Tibial nerve (tissue), 4 donors: ENCODE measurements around the gene NTRK2. TPM values are rescaled to one million over a fixed set of nuclear protein-coding genes. Genes with fewer than 3 reads are reported as not detected.

Source experiments
- DNase-seq, 2 donors: peaks; one replicate each; pipeline ENCODE4 v3.0.0-alpha.2; 2019; ENCODE audit warnings: low spot score in 2 of 2
- H3K27ac ChIP-seq, 4 donors: fragments of 200-600 bp; sonication (generic) in 3 of 4; one replicate each; pipeline ENCODE4 v1.5.1; 2017 to 2019; ENCODE audit warnings: mild to moderate bottlenecking in 1 of 4
- H3K27me3 ChIP-seq, 2 donors: fragments of 200-600 bp; sonication (generic) in 1 of 2; one replicate each; pipeline versions ENCODE4 v1.5.1 to v1.6.0; 2017 to 2019
- H3K36me3 ChIP-seq, 3 donors: fragments of 200-600 bp; sonication (generic); one replicate each; pipeline ENCODE4 v1.5.1; 2018 to 2019
- H3K4me1 ChIP-seq, 4 donors: fragments of 200-600 bp; sonication (generic) in 3 of 4; one replicate each; pipeline ENCODE4 v1.5.1; 2017 to 2019
- H3K4me3 ChIP-seq, 4 donors: fragments of 200-600 bp; sonication (generic) in 3 of 4; one replicate each; pipeline ENCODE4 v1.5.1; 2017 to 2019; ENCODE audit warnings: mild to moderate bottlenecking in 1 of 4, moderate library complexity in 1 of 4
- H3K9me3 ChIP-seq, 4 donors: fragments of 200-600 bp; sonication (generic) in 3 of 4; one replicate each; pipeline ENCODE4 v1.5.1; 2017 to 2019
- CTCF ChIP-seq, 5 experiments: fragments of 200-600 bp in 3 of 5; fragments of 450-650 bp in 2 of 5; sonication (generic) in 3 of 5; IDR thresholded peaks; one replicate each; pipeline ENCODE4 v1.5.1; 2016 to 2019; ENCODE audit warnings: antibody characterized with exemption in 5 of 5, mild to moderate bottlenecking in 3 of 5, moderate library complexity in 2 of 5
- EP300 ChIP-seq, 2 donors: sonication (generic); formaldehyde crosslinking; IDR thresholded peaks; one replicate each; pipeline ENCODE4 v1.6.1; 2017; ENCODE audit warnings: antibody characterized with exemption in 2 of 2, mild to moderate bottlenecking in 1 of 2
- POLR2A ChIP-seq, 2 donors: fragments of 450-650 bp; IDR thresholded peaks; one replicate each; pipeline ENCODE4 v1.6.1; 2017; ENCODE audit warnings: antibody characterized with exemption in 2 of 2, mild to moderate bottlenecking in 2 of 2, moderate library complexity in 2 of 2
- WGBS, 2 donors: methylation state at CpG; one replicate each; pipeline ENCODE4 v1.1.5; 2018; 5-methylcytosine and 5-hydroxymethylcytosine counted together
- total RNA-seq, 4 donors: library from RNA; depleted of rRNA; stranded (reverse); fragments of >200 nt; gene quantifications; one replicate each; pipeline ENCODE4 v1.1.0, GENCODE V29; 2016

The NTRK2 gene
- total RNA-seq, 4 donors from 2014 or later = 46.7 to 83.4 (median 69.5) TPM

GRCh38 chr9:84991514-84991870 is 322.0 kb downstream of the NTRK2 start:
- 44 to 70% methylated on average over 7 of the region's 7 CpGs for WGBS, 2 donors
- H3K27ac ChIP-seq = peak overlapping the region; percentile 31 to 95 (median 74)
- DNase-seq = no peak

GRCh38 chr9:84992381-84992780 is 322.9 kb downstream of the NTRK2 start:
- no peak for DNase-seq
- no peaks in the 10 kb centered on the region for H3K9me3 ChIP-seq
- H3K27me3 ChIP-seq = no peaks in the 10 kb centered on the region
- no peak overlapping the region for H3K4me3 ChIP-seq
- no peaks in the 10 kb centered on the region for H3K36me3 ChIP-seq
- peaks cover 0 to 19% (median 12%) of the 10 kb centered on the region in 4 donors for H3K4me1 ChIP-seq
- TF ChIP-seq CTCF (IDR thresholded peaks at IDR 0.05) (no peak), POLR2A (IDR thresholded peaks at IDR 0.05) (no peak), EP300 (IDR thresholded peaks at IDR 0.05) (no peak)
- H3K27ac ChIP-seq = peak overlapping the region in 3 of 4 donors; percentile 31 to 95 (median 87)
- WGBS, 2 donors = 67 to 70% methylated on average over 3 of the region's 3 CpGs

More at GRCh38 chr9:84991514-84991870, 322.0 kb downstream of the NTRK2 start:
- Histone ChIP-seq H3K36me3 (no peaks in the 10 kb centered on the region), H3K4me3 (no peak overlapping the region), H3K9me3 (no peaks in the 10 kb centered on the region), H3K27me3 (no peaks in the 10 kb centered on the region), H3K4me1 (peaks cover 0 to 15% (median 12%) of the 10 kb centered on the region in 4 donors)
- TF ChIP-seq POLR2A (IDR thresholded peaks at IDR 0.05) = no peak
- no peak for TF ChIP-seq EP300 (IDR thresholded peaks at IDR 0.05)
- no peak for TF ChIP-seq CTCF (IDR thresholded peaks at IDR 0.05)

- H3K27ac ChIP-seq = peak overlapping the region in 2 of 4 donors; percentile 87 to 95
- H3K27me3 ChIP-seq = no peaks in the 10 kb centered on the region
- WGBS, 2 donors = 88 to 92% methylated on average over 1 of the region's 1 CpG
- H3K4me1 ChIP-seq = peaks cover 0 to 22% (median 12%) of the 10 kb centered on the region in 4 donors
- DNase-seq = no peak
- no peak overlapping the region for H3K4me3 ChIP-seq
- TF ChIP-seq POLR2A (IDR thresholded peaks at IDR 0.05) (no peak), EP300 (IDR thresholded peaks at IDR 0.05) (no peak), CTCF (IDR thresholded peaks at IDR 0.05) (no peak)
- H3K36me3 ChIP-seq = no peaks in the 10 kb centered on the region
- no peaks in the 10 kb centered on the region for H3K9me3 ChIP-seq
Measured at GRCh38 chr9:84993105-84993504, 323.6 kb downstream of the NTRK2 start.

GRCh38 chr9:84996029-84996428 is 326.5 kb downstream of the NTRK2 start:
- H3K9me3 ChIP-seq = peaks cover 0 to 9% (median 0%) of the 10 kb centered on the region in 4 donors
- no peaks in the 10 kb centered on the region for H3K36me3 ChIP-seq
- TF ChIP-seq EP300 (IDR thresholded peaks at IDR 0.05) = no peak
- no peak for TF ChIP-seq POLR2A (IDR thresholded peaks at IDR 0.05)
- no peak for TF ChIP-seq CTCF (IDR thresholded peaks at IDR 0.05)
- H3K4me1 ChIP-seq = peaks cover 0 to 18% (median 9%) of the 10 kb centered on the region in 4 donors
- peak overlapping the region in 1 of 4 donors; percentile 23 for H3K27ac ChIP-seq
- DNase-seq = no peak
- WGBS, 2 donors = 29 to 44% methylated on average over 4 of the region's 4 CpGs
- H3K4me3 ChIP-seq = no peak overlapping the region
- no peaks in the 10 kb centered on the region for H3K27me3 ChIP-seq

GRCh38 chr9:84996716-84997115 is 327.2 kb downstream of the NTRK2 start:
- H3K4me1 ChIP-seq = peaks cover 0 to 14% (median 4%) of the 10 kb centered on the region in 4 donors
- H3K4me3 ChIP-seq = no peak overlapping the region
- no peaks in the 10 kb centered on the region for H3K27me3 ChIP-seq
- H3K27ac ChIP-seq = no peak overlapping the region
- 91% methylated on average over 3 of the region's 3 CpGs for WGBS, 2 donors
- no peak for TF ChIP-seq POLR2A (IDR thresholded peaks at IDR 0.05)
- no peak for TF ChIP-seq EP300 (IDR thresholded peaks at IDR 0.05)
- TF ChIP-seq CTCF (IDR thresholded peaks at IDR 0.05) = no peak
- H3K9me3 ChIP-seq = peaks cover 0 to 14% (median 0%) of the 10 kb centered on the region in 4 donors
- no peaks in the 10 kb centered on the region for H3K36me3 ChIP-seq
- no peak for DNase-seq
